Stomach (tissue), 9 donors: Measurements from ENCODE around the gene RNF114. TPM values are rescaled to one million over a fixed set of nuclear protein-coding genes. Genes with fewer than 3 reads are reported as not detected.

Experiments used
- DNase-seq, 2 donors: peaks; one replicate each; pipeline versions ENCODE4 v3.0.0 to v3.0.0-alpha.2; 2013 to 2019
- H3K27ac ChIP-seq, 5 donors: fragments of 200-600 bp in 4 of 5; sonication (generic) in 4 of 5; one replicate each; pipeline ENCODE4 v1.5.1; 2013 to 2019; ENCODE audit warnings: mild to moderate bottlenecking in 1 of 5, moderate library complexity in 1 of 5
- H3K27me3 ChIP-seq, 3 donors: fragments of 200-600 bp; sonication (generic); one replicate each; pipeline ENCODE4 v1.5.1; 2017 to 2019; ENCODE audit warnings: mixed run types in 1 of 3
- H3K36me3 ChIP-seq, 4 donors: fragments of 200-600 bp; sonication (generic); 1 replicate in 3 of 4; 2 replicates in 1 of 4; pipeline ENCODE4 v1.5.1; 2016 to 2019
- H3K4me1 ChIP-seq, 4 donors: fragments of 200-600 bp; sonication (generic); one replicate each; pipeline ENCODE4 v1.5.1; 2016 to 2019
- H3K4me3 ChIP-seq, 4 donors: fragments of 200-600 bp; sonication (generic) in 3 of 4; one replicate each; pipeline ENCODE4 v1.5.1; 2016 to 2019; ENCODE audit warnings: mild to moderate bottlenecking in 1 of 4
- H3K9me3 ChIP-seq, 4 donors: fragments of 200-600 bp; sonication (generic); one replicate each; pipeline ENCODE4 v1.5.1; 2016 to 2019
- EP300 ChIP-seq: sonication (generic); formaldehyde crosslinking; IDR thresholded peaks from one replicate; pipeline ENCODE4 v1.6.1; 2017; ENCODE audit warnings: antibody characterized with exemption
- POLR2A ChIP-seq, 4 donors: fragments of 450-650 bp; IDR thresholded peaks; one replicate each; pipeline ENCODE4 v1.6.1; 2016; ENCODE audit warnings: antibody characterized with exemption in 4 of 4, control low read depth in 2 of 4, mild to moderate bottlenecking in 1 of 4, moderate library complexity in 1 of 4
- POLR2AphosphoS5 ChIP-seq, 3 donors: sonication (generic); formaldehyde crosslinking; IDR thresholded peaks; one replicate each; pipeline ENCODE4 v1.6.1; 2016; ENCODE audit warnings: antibody characterized with exemption in 3 of 3
- WGBS, 5 donors: extraction: QIAGEN DNeasy Blood & Tissue Kit in 3 of 5; methylation state at CpG; one replicate each; pipeline versions ENCODE4 v1.1.5 to v1.1.7; 2013 to 2018; 5-methylcytosine and 5-hydroxymethylcytosine counted together
- intact Hi-C: fragments of 100-400 bp; cut with DNase I; formaldehyde crosslinking; loops from one replicate; pipeline ENCODE4 v1.15.1; 2023; ENCODE audit warnings: low total_unique reads
- polyA plus RNA-seq, 3 donors: library from polyadenylated mRNA; stranded (reverse); fragments of 200-250 nt; gene quantifications; one replicate each; pipeline ENCODE4 v1.2.3, GENCODE V29; 2013
- total RNA-seq, 5 donors: library from RNA; depleted of rRNA; stranded (reverse); fragments of >200 nt; gene quantifications; one replicate each; pipeline versions ENCODE4 v1.1.0 to v1.2.3, GENCODE V29; 2014 to 2016
- TF ChIP-seq, protein P1 (sequence below), 7 experiments: fragments of 450-650 bp in 4 of 7; fragments of 200-600 bp in 3 of 7; sonication (generic) in 3 of 7; IDR thresholded peaks; one replicate each; pipeline ENCODE4 v1.5.1; 2016 to 2019; ENCODE audit warnings: antibody characterized with exemption in 7 of 7, control low read depth in 2 of 7, mild to moderate bottlenecking in 1 of 7
- donor health status: healthy with polysubstance abuse.
- donor health status: Bipolar disorder and iron deficiency.
- donor health status: healthy.

RNF114 gene
- total and polyA plus RNA-seq, 8 donors: 29.5 to 317 (median 63.6) TPM

DNA sequence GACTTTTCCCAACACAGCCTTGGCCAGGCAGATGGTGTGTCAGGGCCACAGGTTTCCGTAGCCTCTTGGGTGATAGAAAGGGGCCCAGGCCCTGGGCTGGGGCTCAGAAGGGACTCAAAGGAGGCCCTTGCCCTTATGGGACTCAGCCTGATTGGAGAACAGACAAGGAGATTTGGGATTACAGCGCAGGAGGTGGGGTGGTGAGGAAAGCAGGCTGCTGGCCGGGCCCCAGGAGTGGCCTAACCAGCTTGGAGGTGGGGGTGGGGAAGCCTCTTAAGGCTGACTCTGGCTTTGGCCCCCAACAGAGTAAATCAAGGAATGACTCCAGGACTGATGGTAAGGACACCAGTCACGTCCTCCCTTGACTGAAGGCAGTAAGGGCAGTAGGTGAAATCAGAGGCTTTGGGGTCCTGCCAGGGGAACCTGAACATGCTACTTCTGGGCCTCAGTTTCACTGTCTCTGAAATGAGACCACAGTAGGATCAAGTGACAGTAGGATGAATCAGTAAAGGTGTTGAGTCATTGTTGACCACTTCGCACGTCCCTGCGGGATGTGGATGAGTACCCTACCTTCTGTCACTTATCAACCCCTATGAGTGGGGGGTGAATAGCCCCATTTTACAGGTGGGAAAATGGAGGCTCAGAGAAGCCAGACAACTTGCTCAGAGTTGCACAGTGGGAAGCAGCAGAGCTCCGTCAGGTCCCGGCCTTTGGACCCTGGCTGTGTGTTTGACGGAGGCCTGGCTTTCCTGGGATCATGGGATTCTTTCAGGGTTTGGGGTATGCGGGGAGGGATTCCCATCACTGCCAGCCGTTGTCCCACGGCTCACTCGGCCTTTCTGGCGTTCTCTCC, 51.0 kb downstream of the RNF114 start:
- H3K27me3 ChIP-seq: peaks cover 0 to 5% (median 0%) of the 10 kb centered on the region in 3 donors
- 85 to 90% (median 87%) methylated on average over 15 of the region's 15 CpGs for WGBS, 5 donors
- H3K4me1 ChIP-seq: peaks cover 44 to 87% (median 62%) of the 10 kb centered on the region in 4 donors
- DNase-seq: no peak
- intact Hi-C loops: loop anchor here (10.0 kb wide), 1 partner anchor 188 kb away; no protein-coding TSS in a partner anchor
- H3K4me3 ChIP-seq: peak overlapping the region in 2 of 4 donors; percentile 45 to 59
- peaks cover 0 to 9% (median 0%) of the 10 kb centered on the region in 4 donors for H3K36me3 ChIP-seq
- H3K9me3 ChIP-seq: no peaks in the 10 kb centered on the region
- H3K27ac ChIP-seq: peak overlapping the region in 4 of 5 donors; percentile 34 to 79 (median 76)
- TF ChIP-seq POLR2AphosphoS5 (IDR thresholded peaks at IDR 0.05) (no peak), EP300 (no peak), POLR2A (IDR thresholded peaks at IDR 0.05) (no peak)
- TF ChIP-seq, protein P1, sequence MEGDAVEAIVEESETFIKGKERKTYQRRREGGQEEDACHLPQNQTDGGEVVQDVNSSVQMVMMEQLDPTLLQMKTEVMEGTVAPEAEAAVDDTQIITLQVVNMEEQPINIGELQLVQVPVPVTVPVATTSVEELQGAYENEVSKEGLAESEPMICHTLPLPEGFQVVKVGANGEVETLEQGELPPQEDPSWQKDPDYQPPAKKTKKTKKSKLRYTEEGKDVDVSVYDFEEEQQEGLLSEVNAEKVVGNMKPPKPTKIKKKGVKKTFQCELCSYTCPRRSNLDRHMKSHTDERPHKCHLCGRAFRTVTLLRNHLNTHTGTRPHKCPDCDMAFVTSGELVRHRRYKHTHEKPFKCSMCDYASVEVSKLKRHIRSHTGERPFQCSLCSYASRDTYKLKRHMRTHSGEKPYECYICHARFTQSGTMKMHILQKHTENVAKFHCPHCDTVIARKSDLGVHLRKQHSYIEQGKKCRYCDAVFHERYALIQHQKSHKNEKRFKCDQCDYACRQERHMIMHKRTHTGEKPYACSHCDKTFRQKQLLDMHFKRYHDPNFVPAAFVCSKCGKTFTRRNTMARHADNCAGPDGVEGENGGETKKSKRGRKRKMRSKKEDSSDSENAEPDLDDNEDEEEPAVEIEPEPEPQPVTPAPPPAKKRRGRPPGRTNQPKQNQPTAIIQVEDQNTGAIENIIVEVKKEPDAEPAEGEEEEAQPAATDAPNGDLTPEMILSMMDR (IDR thresholded peaks at IDR 0.05): no peak

GRCh38 chr20:49987868-49988690, 51.9 kb downstream of the RNF114 start:
- no peaks in the 10 kb centered on the region for H3K27me3 ChIP-seq
- WGBS, 5 donors: 79 to 89% (median 84%) methylated on average over 15 to 18 of the region's 18 CpGs
- no peak overlapping the region for H3K4me3 ChIP-seq
- no peaks in the 10 kb centered on the region for H3K9me3 ChIP-seq
- intact Hi-C loops: loop anchor here (10.0 kb wide), 1 partner anchor 187 kb away; no protein-coding TSS in a partner anchor
- peaks cover 38 to 79% (median 54%) of the 10 kb centered on the region in 4 donors for H3K4me1 ChIP-seq
- H3K36me3 ChIP-seq: peaks cover 0 to 9% (median 0%) of the 10 kb centered on the region in 4 donors
- no peak for TF ChIP-seq POLR2A (IDR thresholded peaks at IDR 0.05)
- TF ChIP-seq POLR2AphosphoS5 (IDR thresholded peaks at IDR 0.05): no peak
- no peak for TF ChIP-seq EP300
- DNase-seq: no peak
- H3K27ac ChIP-seq: peak overlapping the region in 4 of 5 donors; percentile 65 to 79 (median 76)

DNA sequence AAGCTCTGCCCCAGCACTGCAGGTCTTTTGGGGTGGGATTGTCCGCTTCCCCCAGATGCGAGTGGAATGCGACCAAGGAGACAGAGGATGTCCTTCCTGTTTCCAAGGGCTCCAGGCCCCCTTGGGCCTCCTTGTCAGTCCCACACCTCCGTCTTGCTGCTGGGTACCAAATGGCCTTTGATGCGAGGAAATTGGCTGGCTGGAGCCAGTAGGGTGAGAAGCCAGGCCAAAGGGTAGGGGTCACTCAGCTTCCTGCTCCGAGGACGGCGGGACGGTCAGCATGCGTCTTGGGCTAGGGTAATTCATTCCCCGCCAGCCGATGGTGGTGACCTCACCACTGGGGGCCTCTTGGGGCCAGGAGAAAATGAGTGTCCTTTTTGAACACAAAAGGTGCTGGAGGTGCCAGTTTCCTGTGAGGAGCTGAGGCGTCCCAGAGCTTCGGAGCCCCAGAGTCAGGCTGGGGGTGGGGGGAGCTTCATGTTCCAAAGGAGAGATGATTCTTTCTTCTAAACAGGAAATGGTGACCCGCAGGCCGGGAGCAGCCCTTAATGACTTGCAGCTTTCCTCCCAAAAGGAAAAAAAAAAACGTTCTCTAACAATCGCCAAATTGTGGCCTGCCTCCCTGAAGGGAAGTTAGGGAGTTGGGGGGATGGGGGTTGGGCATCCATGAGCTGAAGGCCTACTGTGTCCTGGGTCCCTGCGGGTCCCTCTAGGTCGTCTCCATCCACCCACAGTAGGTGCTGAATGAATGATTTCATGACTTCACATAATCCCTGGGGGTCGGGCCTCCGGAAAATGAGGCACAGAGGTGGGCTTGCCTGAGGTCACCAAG, 53.3 kb downstream of the RNF114 start:
- Histone ChIP-seq H3K27me3 (no peaks in the 10 kb centered on the region), H3K4me1 (peaks cover 28 to 65% (median 42%) of the 10 kb centered on the region in 4 donors), H3K27ac (peak overlapping the region; percentile 37 to 79 (median 76)), H3K4me3 (no peak overlapping the region), H3K9me3 (no peaks in the 10 kb centered on the region), H3K36me3 (peaks cover 0 to 9% (median 0%) of the 10 kb centered on the region in 4 donors)
- intact Hi-C loops: loop anchor here (10.0 kb wide), 1 partner anchor 185 kb away; no protein-coding TSS in a partner anchor
- TF ChIP-seq POLR2AphosphoS5 (IDR thresholded peaks at IDR 0.05): peak in 1 of 3 donors; percentile 16
- TF ChIP-seq POLR2A (IDR thresholded peaks at IDR 0.05): no peak
- DNase-seq: peak in 1 of 2 donors; percentile 84
- 45 to 60% (median 57%) methylated on average over 20 to 22 of the region's 22 CpGs for WGBS, 5 donors

DNA sequence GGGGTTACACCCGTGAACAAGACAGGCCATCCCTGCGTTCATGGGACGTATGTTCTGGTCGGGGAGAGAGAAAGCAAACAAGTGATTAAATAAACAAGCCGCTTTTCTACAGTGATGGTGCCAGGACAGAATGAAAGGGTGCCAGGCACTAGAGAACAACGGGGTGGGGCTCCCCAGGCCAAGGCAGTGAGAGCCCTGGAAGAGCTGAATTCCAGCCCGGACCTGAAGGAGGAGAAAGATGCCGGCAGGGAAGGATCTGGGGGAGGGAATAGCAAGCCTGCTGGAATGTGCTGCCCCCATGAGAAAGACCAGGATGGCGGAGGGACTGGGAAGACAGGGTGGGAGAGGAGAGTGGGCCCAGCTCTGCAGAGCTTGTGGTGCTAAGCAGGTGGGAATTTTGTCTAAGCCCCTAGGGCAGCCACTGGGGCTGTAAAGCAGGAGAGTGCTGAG, 54.1 kb downstream of the RNF114 start:
- Histone ChIP-seq H3K4me1 (peaks cover 24 to 57% (median 37%) of the 10 kb centered on the region in 4 donors), H3K4me3 (no peak overlapping the region), H3K27me3 (no peaks in the 10 kb centered on the region), H3K36me3 (peaks cover 0 to 9% (median 0%) of the 10 kb centered on the region in 4 donors), H3K9me3 (no peaks in the 10 kb centered on the region), H3K27ac (peak overlapping the region; percentile 37 to 79 (median 76))
- 13 to 26% (median 19%) methylated on average over 9 of the region's 9 CpGs for WGBS, 5 donors
- TF ChIP-seq POLR2AphosphoS5 (IDR thresholded peaks at IDR 0.05): no peak
- TF ChIP-seq, protein P1 (IDR thresholded peaks at IDR 0.05): no peak
- no peak for TF ChIP-seq POLR2A (IDR thresholded peaks at IDR 0.05)
- no peak for TF ChIP-seq EP300
- DNase-seq: peak; percentile 54 to 72
- intact Hi-C loops: no loop called here
